Ovary (tissue), 9 donors: Measurements from ENCODE around the gene CCDC27. TPM values are rescaled to one million over a fixed set of nuclear protein-coding genes. Genes with fewer than 3 reads are reported as not detected.

Source experiments
- DNase-seq, 5 donors: peaks; one replicate each; pipeline ENCODE4 v3.0.0-alpha.2; 2019 to 2020
- H3K27ac ChIP-seq, 2 donors: fragments of 200-600 bp; one replicate each; pipeline versions ENCODE4 v1.5.1 to v1.8.0; 2019 to 2022
- H3K27me3 ChIP-seq: fragments of 200-600 bp; one replicate; pipeline ENCODE4 v1.8.0; 2022
- H3K36me3 ChIP-seq: fragments of 200-600 bp; sonication (generic); one replicate; pipeline ENCODE4 v1.5.1; 2019
- H3K4me1 ChIP-seq: one replicate; pipeline ENCODE4 v1.8.1; 2013; ENCODE audit warnings: mild to moderate bottlenecking, moderate library complexity; ENCODE audit not compliant: insufficient read depth
- H3K4me3 ChIP-seq: fragments of 200-600 bp; sonication (generic); one replicate; pipeline ENCODE4 v1.5.1; 2017
- H3K9me3 ChIP-seq, 2 donors: fragments of 200-600 bp in 1 of 2; sonication (generic) in 1 of 2; one replicate each; pipeline versions ENCODE4 v1.5.1 to v1.8.1; 2013 to 2019; ENCODE audit warnings: mild to moderate bottlenecking in 1 of 2, moderate library complexity in 1 of 2
- EP300 ChIP-seq: sonication (generic); formaldehyde crosslinking; IDR thresholded peaks from one replicate; pipeline ENCODE4 v1.6.1; 2017; ENCODE audit warnings: antibody characterized with exemption
- POLR2A ChIP-seq: fragments of 450-650 bp; IDR thresholded peaks from one replicate; pipeline ENCODE4 v1.6.1; 2017; ENCODE audit warnings: antibody characterized with exemption, mild to moderate bottlenecking, moderate library complexity
- WGBS, 3 donors: extraction: QIAGEN DNeasy Blood & Tissue Kit in 1 of 3; methylation state at CpG; one replicate each; pipeline versions ENCODE4 v1.1.5 to v1.1.7; 2013 to 2017; 5-methylcytosine and 5-hydroxymethylcytosine counted together
- intact Hi-C, 4 donors: fragments of 100-400 bp; cut with DNase I; formaldehyde crosslinking; loops; one replicate each; pipeline versions ENCODE4 v1.11.0 to v1.15.1; 2022 to 2023
- polyA plus RNA-seq, 2 donors: library from polyadenylated mRNA; stranded (reverse); fragments of 200-250 nt in 1 of 2; fragments of 350-450 nt in 1 of 2; fragmentation: Illumina TruSeq in 1 of 2; extraction: RNeasy Lipid Tissue Mini Kit (QIAGEN cat#74804) in 1 of 2; gene quantifications; one replicate each; pipeline ENCODE4 v1.2.3, GENCODE V29; 2013 to 2014
- total RNA-seq, 7 donors: library from RNA; depleted of rRNA in 2 of 7; stranded (reverse); fragments of >200 nt in 2 of 7; fragmentation: NEBNext Ultra II Directional in 3 of 7; extraction: Animal tissue kit (Norgen Biotek cat#: 25700) in 3 of 7; gene quantifications; one replicate each; pipeline versions ENCODE4 v1.1.0 to v1.2.4, GENCODE V29; 2016 to 2023
- TF ChIP-seq, protein P1 (sequence below), 3 donors: fragments of 450-650 bp in 2 of 3; fragments of 200-600 bp in 1 of 3; IDR thresholded peaks; one replicate each; pipeline versions ENCODE4 v1.5.1 to v1.8.0; 2016 to 2022; ENCODE audit warnings: antibody characterized with exemption in 3 of 3, mild to moderate bottlenecking in 1 of 3
- donor health status: DM: no; HTN: no; CAD: no; lungs with moderate emphysema.
- donor health status: DM: no; HTN: no; CAD: no.
- donor health status: Bipolar disorder and iron deficiency.
- donor health status: DM: yes; HTN: yes; CAD: no.
- donor health status: DM: no; HTN: no; CAD: no.
- donor health status: DM: yes; HTN: yes; CAD: no.

Gene CCDC27
- total and polyA plus RNA-seq, 9 donors = 0.05 TPM; not detected in 8

DNA sequence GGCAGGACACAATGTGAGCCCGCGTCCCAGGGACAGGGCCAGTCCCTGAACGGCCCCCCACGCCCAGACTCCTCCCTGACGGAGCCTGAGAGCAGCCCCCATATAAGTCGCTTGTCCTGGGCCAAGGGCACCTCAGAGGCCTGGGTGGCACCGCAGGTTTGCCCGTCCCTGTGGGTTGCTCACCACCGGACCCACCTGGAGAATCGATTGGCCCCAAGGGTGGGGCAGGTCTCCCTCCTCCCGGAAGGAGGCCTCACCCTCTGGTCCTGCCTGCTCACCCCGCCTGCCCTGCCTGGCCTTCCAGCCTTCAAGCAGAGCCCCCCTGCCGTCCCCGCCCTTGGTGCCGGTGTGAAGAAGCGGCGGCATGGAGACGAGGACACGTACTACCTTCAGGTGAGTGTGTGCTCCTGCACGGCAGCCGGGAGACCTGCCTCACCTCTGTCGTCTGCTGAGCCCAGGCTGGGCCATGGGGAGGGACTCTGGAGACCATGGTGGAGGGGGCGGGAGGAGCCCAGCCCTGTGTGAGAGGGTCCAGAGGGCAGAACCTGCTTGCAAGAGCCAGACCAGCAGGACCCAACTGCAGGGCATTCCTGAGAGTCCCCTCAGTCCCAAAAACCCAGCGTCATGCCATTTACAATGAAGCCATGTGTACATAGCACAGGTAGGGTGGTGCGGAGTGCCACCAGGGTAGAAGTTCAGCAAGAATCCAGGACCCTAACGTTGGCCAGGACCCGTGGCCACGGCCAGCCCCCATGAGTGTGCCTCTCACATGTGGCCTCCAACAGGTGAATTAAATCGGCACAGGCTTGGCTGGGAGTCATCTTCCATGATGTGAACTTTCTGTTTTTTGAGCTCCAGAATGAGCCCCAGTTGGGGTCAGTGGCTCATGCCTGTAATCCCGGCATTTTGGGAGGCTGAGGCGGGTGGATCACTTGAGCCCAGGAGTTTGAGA lies 24.1 kb upstream of the CCDC27 start:
- TF ChIP-seq POLR2A (no peak), EP300 (no peak)
- TF ChIP-seq, protein P1, sequence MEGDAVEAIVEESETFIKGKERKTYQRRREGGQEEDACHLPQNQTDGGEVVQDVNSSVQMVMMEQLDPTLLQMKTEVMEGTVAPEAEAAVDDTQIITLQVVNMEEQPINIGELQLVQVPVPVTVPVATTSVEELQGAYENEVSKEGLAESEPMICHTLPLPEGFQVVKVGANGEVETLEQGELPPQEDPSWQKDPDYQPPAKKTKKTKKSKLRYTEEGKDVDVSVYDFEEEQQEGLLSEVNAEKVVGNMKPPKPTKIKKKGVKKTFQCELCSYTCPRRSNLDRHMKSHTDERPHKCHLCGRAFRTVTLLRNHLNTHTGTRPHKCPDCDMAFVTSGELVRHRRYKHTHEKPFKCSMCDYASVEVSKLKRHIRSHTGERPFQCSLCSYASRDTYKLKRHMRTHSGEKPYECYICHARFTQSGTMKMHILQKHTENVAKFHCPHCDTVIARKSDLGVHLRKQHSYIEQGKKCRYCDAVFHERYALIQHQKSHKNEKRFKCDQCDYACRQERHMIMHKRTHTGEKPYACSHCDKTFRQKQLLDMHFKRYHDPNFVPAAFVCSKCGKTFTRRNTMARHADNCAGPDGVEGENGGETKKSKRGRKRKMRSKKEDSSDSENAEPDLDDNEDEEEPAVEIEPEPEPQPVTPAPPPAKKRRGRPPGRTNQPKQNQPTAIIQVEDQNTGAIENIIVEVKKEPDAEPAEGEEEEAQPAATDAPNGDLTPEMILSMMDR (IDR thresholded peaks at IDR 0.05) = no peak
- Histone ChIP-seq H3K36me3 (no peaks in the 10 kb centered on the region), H3K4me3 (no peak overlapping the region), H3K27ac (no peak overlapping the region), H3K27me3 (no peaks in the 10 kb centered on the region), H3K4me1 (peaks cover 2% of the 10 kb centered on the region), H3K9me3 (no peaks in the 10 kb centered on the region)
- intact Hi-C loops = loop anchor here in 2 of 4 donors (10.0 kb wide), 2 partner anchors 233 to 273 kb away; partner anchors contain the start of gene ARHGEF16 (in 1 of the 2)
- no peak for DNase-seq
- WGBS, 3 donors = 78 to 88% (median 81%) methylated on average over 31 of the region's 31 CpGs

DNA sequence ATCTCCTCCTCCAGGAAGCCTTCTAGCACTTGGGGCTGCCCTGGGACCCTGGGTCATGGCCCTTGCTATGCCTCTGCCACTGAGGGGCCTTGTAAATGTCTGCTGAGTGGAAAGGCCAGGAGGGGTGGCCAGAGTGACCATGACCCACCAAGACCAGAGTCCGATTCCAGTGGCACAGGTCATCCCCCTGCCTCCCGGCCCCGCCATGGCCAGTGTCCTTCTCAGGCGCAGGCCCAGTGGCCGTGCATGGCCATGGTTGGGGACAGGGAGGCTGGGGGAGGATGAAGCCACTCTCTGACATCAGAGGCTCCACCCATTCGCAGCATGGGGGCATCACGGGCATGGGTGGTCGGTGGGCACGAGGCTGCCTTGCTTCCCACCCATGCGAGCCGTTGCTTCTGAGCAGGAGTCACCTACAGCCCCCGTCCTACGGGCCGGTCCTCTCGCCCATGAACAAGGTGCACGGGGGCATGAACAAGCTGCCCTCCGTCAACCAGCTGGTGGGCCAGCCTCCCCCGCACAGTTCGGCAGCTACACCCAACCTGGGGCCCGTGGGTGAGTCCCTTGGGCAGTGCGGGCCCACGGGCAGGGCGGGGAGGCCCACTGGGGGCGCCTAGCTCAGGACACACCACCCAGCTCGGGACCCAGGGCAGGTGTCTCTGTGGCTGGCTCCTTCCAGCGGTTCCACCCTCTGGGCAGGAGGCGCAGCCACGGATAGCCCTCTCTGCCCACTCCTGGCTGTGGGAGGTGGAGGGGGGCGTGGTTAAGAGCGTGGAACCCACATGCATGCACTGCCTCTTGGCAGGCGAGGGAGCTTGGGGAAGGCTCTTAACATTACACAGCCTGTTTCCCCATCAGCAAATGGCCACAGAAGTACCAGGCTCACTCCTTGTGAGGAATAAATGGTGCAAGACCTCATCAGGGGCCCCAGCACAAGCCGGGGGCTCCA lies 22.4 kb upstream of the CCDC27 start:
- Histone ChIP-seq H3K27ac (no peak overlapping the region), H3K27me3 (no peaks in the 10 kb centered on the region), H3K9me3 (no peaks in the 10 kb centered on the region), H3K4me3 (no peak overlapping the region), H3K4me1 (peaks cover 2% of the 10 kb centered on the region), H3K36me3 (no peaks in the 10 kb centered on the region)
- WGBS, 3 donors = 61 to 72% (median 67%) methylated on average over 30 to 32 of the region's 32 CpGs
- TF ChIP-seq EP300 = no peak
- no peak for TF ChIP-seq POLR2A
- TF ChIP-seq, protein P1 (IDR thresholded peaks at IDR 0.05) = no peak
- intact Hi-C loops = loop anchor here in 2 of 4 donors (10.0 kb wide), 2 partner anchors 235 to 275 kb away; partner anchors contain the start of gene ARHGEF16 (in 1 of the 2)
- no peak for DNase-seq

- Histone ChIP-seq H3K9me3 (no peaks in the 10 kb centered on the region), H3K4me1 (peaks cover 2% of the 10 kb centered on the region)
Measured at GRCh38 chr1:3730543-3731247, 21.6 kb upstream of the CCDC27 start.

More at GRCh38 chr1:3730543-3731247, 21.6 kb upstream of the CCDC27 start:
- intact Hi-C loops = no loop called here
- 77 to 86% (median 81%) methylated on average over 14 to 25 of the region's 25 CpGs for WGBS, 3 donors
- no peak for TF ChIP-seq EP300
- no peak for TF ChIP-seq POLR2A
- TF ChIP-seq, protein P1 (IDR thresholded peaks at IDR 0.05) = no peak
- Histone ChIP-seq H3K27me3 (no peaks in the 10 kb centered on the region), H3K27ac (no peak overlapping the region), H3K4me3 (no peak overlapping the region), H3K36me3 (no peaks in the 10 kb centered on the region)
- no peak for DNase-seq
